NAMALWA (cell line): ENCODE results near the gene DPY19L1.
A peak's percentile ranks its signal among the peaks of the same experiment; 100 is the strongest.
"Not testable (repeated sequence)": the region's sequence is repeated elsewhere in the genome, so short reads cannot be mapped to it uniquely, and the experiment has no call there.

Experiments used
- DNase-seq: peaks from one replicate; pipeline ENCODE4 v3.0.0-alpha.2; 2015; ENCODE audit warnings: low spot score

Gene DPY19L1

GRCh38 chr7:34918198-34918861, 119.0 kb downstream of the DPY19L1 start:
- DNase-seq, result not testable (repeated sequence)

GRCh38 chr7:34917515-34917914, 119.8 kb downstream of the DPY19L1 start:
- not testable (repeated sequence) for DNase-seq

- DNase-seq, result no peak
These were observed 121.0 kb downstream of the DPY19L1 start for GRCh38 chr7:34916267-34916666.

GRCh38 chr7:34912236-34912635, 125.0 kb downstream of the DPY19L1 start:
- no peak for DNase-seq

DNA sequence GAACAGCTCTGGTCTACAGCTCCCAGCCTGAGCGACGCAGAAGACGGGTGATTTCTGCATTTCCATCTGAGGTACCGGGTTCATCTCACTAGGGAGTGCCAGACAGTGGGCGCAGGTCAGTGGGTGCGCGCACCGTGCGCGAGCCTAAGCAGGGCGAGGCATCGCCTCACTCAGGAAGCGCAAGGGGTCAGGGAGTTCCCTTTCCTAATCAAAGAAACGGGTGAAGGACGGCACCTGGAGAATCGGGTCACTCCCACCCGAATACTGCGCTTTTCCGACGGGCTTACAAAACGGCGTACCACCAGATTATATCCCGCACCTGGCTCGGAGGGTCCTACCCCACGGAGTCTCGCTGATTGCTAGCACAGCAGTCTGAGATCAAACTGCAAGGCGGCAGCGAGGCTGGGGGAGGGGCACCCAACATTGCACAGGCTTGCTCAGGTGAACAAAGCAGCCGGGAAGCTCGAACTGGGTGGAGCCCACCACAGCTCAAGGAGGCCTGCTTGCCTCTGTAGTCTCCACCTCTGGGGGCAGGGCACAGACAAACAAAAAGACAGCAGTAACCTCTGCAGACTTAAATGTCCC, 130.9 kb downstream of the DPY19L1 start:
- DNase-seq, result not testable (repeated sequence)

- no peak for DNase-seq
These were observed 132.3 kb downstream of the DPY19L1 start for GRCh38 chr7:34904987-34905386.

- not testable (repeated sequence) for DNase-seq
These were observed 133.4 kb downstream of the DPY19L1 start for GRCh38 chr7:34903921-34904320.

GRCh38 chr7:34902182-34902581, 135.1 kb downstream of the DPY19L1 start:
- no peak for DNase-seq

DNA sequence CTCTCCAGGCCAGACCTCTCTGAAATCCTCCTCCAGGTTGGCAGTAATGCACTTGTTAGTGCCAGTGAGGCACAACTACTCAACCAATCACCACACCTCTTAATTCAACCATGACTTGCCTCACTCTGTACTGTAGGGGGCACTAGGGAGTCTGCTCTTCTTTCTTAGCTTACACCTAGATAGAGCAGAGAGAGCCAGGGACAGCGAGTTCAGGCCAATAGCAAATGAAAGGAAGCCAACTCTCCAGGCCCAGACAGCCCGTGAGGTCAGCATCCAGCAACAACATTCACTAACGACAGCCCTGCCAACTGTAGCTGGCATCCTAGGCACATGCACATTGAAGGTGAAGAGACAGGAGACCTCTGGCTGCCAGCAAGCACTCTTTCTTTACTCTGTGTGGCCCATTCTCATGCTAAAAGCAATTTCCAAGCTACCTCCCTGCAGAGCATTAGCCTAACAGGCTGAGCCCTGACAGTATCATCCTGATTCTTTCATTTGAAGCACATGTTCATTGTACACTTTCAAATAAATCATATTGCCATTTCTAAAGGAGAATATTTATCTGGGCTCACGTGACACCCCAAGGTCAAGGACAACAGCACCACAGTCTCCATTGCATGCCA, 136.3 kb downstream of the DPY19L1 start:
- peak; percentile 48 for DNase-seq

DNA sequence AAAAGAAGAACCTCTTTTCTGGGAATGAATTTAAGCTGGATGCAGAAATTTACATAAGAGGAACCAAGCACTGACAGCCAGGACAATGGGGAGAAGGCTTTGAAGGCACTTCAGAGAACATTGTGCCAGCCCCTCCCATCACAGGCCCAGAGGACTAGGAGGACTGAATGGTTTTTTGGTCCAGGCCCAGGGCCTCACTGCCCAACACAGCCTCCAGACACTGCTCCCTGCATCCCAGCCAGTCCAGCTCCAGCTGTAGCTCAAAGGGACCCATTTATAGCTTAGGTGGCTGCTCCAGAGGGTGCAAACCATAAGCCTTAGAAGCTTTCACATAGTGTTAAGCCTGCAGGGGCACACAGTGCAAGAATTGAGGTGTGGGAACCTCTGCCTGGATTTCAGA, 142.1 kb downstream of the DPY19L1 start:
- no peak for DNase-seq

DNA sequence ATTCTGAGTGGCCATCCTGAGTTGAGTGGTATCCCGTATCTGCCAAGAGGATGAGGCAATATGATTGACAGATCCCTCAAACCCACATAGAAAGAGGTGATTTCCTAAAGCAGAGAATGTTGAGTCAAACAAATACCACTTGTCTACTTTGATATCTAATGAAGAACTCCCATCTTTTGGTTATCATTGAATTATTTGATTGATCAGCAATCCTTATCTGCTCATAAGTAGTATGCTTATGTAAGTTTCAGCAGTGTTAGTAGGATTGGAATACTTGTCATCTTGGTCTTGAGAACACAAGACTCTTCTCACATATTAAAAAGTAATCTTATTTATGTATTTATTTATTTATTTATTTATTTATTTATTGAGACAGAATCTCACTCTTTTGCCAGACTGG, 147.3 kb downstream of the DPY19L1 start:
- DNase-seq, result no peak

- DNase-seq, result no peak
These were observed 150.4 kb downstream of the DPY19L1 start for GRCh38 chr7:34886856-34887255.

DNA sequence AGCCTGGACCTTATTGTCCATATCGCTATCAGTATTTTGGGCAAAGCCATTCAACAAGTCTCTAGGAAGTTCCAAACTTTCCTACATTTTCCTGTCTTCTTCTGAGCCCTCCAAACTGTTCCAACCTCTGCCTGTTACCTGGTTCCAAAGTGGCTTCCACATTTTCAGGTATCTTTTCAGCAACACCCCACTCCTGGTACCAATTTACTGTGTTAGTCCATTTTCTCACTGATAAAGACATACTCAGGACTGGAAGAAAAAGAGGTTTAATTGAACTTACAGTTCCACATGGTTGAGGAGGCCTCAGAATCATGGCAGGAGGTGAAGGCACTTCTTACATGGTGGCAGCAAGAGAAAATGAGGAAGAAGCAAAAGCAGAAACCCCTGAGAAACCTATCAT, 153.4 kb downstream of the DPY19L1 start:
- not testable (repeated sequence) for DNase-seq

DNA sequence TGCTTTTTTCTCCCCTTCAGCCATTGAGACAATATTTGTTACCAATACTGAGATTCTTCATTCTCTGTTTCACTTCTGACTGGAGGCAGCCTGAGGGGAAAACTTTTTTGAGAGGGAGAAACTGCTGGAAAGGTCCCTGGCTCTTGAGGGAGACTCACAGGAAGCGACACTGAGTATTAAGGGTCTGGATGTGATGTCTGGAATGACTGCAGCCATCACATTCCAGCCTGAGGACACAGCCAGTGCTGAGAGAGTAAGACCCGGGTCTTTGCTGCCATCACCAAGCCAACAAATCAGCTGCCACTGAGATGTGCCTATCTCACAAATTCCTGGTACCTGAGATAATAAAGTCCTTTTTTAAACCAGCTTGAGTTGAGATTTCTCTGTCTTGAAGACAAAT, 157.4 kb downstream of the DPY19L1 start:
- DNase-seq, result no peak

- DNase-seq, result not testable (repeated sequence)
These were observed 158.1 kb downstream of the DPY19L1 start for GRCh38 chr7:34878944-34879735.
